Measurements from ENCODE around the gene FRMPD2.
"Not testable (repeated sequence)": the region's sequence is repeated elsewhere in the genome, so short reads cannot be mapped to it uniquely, and the experiment has no call there.

Gene FRMPD2

DNA sequence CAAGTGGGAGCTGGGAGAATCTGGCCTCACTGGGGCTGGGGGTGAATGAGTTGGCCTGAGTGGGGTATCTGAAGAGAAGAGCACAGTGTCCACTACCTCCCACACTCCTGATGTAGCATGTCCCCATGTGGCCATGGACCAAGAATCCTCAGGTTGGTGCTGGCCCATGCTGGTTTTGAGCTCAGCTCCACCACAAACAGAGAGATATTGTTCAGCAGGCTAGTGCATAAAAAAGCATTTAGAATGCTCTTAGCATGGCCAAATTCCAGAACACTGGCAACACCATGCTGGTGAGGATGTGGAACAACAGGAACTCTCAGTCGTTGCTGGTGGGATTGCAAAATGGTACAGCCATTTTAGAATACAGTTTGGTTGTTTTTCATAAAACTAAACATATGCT is 61.4 kb downstream of the FRMPD2 start:
- Histone ChIP-seq H3K4me3 (no peak overlapping the region), H3K27ac (no peak overlapping the region)

DNA sequence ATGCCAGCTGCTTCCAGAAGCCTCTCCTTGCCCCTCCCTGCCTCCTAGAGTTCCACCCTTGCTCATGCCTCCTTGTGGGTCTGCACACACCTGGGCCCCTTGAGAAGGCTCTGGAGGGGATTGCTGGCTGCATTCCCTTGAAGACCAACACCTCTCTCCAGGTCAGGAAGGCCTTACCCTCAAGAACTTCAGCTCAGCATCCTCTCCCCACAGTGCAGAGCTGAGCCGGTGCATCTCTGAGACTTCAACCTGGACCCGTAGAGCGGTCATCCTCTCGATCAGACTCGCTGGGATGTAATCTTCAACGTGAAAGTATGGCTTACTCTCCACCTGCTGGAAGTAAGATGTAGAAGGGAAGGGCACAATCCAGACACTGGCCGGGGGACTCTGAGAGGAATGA is 62.7 kb downstream of the FRMPD2 start:
- no peak overlapping the region for H3K27ac ChIP-seq
- H3K4me3 ChIP-seq: no peak overlapping the region

DNA sequence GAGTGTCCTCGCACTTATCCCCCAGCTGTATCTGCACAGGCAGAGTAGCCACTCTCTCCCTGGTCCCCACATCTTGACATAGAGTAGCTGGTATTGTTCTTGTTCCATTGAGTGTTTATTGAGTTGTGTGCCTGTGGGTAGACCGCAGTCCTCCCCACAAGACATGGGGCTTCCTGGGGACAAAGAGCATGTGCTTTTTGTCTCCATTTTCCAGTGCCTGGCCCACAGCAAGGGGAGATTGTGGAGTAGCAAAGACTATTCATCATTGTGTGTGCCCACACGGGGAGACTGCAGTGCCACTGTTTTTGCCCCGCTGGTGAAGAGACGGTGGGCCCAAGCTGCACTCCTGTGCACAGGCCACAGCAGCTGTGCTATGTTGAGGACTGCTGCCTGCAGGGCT is 63.5 kb downstream of the FRMPD2 start:
- H3K4me3 ChIP-seq: no peak overlapping the region

GRCh38 chr10:48210391-48210790 is 64.1 kb downstream of the FRMPD2 start:
- no peak overlapping the region for H3K27ac ChIP-seq
- no peak overlapping the region for H3K4me3 ChIP-seq

More for the DNA sequence above, 63.5 kb downstream of the FRMPD2 start:
- no peak overlapping the region for H3K27ac ChIP-seq

- no peak overlapping the region for H3K27ac ChIP-seq
- no peak overlapping the region for H3K4me3 ChIP-seq
Measured at GRCh38 chr10:48209241-48209640, 65.3 kb downstream of the FRMPD2 start.

GRCh38 chr10:48207853-48208252 is 66.6 kb downstream of the FRMPD2 start:
- Histone ChIP-seq H3K27ac (no peak overlapping the region), H3K4me3 (no peak overlapping the region)

DNA sequence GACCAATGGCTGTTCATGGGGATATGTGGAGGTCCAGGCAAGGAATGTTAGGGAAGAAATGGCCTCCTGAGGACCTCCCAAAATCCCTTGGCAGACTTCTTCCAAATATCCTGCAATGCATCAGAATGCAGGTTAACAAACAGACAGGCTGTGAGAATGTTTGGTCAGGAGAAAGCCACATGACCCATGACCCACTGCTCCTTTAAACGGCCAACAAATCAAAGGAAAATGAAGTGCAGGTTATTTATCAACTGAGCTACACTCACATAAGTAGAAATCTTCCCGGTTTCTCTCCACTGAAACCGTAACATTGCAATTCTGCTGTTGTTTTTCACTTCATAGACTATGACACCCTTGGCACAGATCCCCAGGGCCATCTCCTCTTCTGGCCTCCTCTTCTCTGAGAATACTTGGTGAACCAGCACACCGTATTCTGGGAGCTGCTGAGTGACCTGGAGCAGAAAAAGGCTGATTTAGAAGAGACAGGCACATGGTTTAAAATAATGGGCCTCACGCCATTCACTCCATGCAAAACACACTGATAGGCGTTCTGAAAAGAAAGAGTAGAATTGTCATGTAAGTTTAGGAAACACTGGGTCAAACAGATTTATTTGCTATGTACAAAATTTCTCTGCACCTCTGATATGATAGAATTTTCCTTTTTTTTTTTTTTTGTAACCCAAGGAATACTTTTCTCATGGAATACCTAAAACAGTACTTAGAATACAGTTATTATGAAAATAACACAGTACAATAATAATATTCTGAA is 67.8 kb downstream of the FRMPD2 start:
- H3K27ac ChIP-seq: no peak overlapping the region
- no peak overlapping the region for H3K4me3 ChIP-seq

- no peak overlapping the region for H3K4me3 ChIP-seq
- H3K27ac ChIP-seq: no peak overlapping the region
Measured at GRCh38 chr10:48205918-48206317, 68.6 kb downstream of the FRMPD2 start.

DNA sequence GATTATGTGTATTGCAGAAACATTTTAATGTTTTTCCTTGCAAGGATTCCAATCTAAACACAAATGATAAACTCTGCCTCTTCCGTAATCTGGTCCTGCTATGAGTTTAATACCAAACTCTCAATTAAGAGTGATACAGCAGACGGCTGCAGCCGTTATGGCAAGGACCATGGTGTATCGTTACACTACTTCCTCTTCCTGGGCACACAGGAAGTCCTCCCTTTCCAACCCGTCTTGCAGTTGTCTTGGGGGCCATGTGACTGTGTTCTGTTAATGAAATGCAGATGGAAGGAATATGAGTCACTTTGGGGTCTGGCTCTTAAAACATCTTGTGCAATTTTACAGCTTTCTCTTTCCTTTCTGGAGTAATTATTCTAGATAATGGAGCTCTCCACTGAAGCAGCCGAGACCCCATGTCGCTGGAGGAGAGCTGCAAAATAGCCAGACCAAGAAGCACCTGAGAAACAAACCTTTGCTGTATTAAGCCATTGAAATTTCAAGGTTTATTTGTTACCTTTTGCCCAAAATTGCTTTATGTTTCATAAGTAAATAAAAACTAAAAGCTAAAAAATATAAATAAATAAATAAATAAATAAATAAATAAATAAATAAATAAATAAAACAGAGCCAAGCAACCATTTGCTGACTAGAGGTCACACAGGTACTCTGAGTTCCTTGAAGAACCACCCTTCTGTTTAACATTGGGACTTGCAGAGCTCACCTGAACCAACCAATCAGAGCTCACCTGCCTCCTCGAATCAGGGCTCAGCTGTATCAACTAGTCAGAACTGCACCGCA is 74.7 kb downstream of the FRMPD2 start:
- no peak overlapping the region for H3K4me3 ChIP-seq
- H3K27ac ChIP-seq: no peak overlapping the region

DNA sequence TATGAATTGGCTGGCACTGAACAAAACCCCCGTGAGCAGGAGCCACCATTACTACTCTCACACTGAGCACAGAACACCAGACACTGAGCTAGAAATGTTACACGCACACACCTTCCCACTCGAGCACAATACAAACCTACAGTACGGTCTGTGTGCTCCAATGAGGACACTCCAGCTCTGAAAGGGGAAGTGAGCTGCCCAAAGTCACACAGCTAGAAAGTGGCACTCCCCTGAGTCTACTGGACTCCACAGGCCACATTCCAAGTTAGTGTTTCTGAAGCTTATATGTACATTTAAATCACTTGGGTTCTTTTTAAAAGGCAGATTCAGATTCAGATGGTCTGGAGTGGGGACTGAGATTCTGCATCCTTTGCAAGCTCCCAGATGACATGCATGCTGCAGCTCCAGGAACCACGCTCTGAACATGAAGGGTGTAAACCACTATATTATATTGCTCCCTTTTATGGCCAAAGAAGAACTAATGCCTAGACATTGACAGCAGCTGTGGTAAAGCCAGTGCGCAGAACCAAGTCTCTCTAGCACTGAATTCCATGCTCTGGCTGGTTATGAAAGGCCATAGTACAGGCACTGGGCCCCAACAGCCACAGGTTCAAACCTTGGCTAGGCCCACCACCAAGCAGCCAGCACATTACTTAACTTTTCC is 77.1 kb downstream of the FRMPD2 start:
- Histone ChIP-seq H3K27ac (no peak overlapping the region), H3K4me3 (no peak overlapping the region)

DNA sequence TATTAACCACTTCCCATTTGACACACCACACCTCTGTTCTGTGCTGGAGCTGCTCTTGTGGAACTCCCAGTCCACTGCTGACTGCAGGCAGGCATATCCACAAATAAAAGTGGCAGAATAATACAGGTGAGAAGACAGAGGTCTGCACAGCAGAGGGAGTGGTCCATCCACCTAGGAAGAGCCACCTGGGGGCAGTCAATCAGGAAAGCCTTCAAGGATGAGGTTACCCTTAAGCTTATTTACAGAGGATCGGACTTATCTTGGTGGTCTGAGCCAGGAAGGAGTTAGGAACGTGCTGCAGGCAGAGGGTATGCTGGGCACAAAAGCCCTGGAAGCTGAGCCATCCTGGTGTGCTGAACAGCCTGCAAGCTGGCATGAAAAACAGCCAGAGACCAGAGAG is 78.7 kb downstream of the FRMPD2 start:
- Histone ChIP-seq H3K27ac (no peak overlapping the region), H3K4me3 (no peak overlapping the region)

DNA sequence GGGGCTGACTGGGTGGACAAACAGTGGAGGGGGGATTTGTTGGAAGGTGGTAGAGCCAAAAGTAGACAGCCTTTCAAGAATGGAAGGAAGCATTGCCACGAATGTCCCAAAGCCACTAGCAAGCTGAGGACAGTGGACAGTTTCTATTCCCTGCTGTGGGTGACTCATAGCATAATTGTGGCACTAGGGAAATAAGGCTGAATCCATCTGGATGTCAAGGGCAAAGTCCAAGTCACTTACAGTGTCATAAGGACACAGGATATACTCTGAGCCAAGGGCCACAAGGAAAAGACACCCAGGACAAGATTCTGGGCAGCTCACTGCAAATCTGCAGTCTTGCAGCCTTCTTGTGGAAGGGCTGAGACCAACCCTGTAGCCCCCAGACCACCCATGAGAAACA is 79.7 kb downstream of the FRMPD2 start:
- Histone ChIP-seq H3K27ac (no peak overlapping the region), H3K4me3 (no peak overlapping the region)

DNA sequence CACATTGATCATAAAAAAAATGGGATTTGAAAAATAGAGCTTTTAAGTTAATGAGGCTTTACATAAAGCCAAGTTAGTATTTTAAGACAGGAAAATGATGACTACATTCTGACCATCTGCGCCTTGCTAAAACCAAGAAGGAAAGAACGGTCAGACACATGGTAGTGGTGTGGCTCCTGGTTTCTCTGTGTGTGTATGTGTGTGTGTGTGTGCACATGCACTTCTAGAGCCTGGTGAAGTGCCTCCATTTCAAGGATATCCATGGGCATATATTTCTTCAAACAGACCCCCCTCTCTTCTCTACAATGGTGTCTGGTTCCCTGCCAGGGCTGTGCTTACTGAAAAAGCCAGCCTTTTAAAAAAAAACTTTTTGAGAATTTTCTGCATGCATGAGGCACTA is 80.9 kb downstream of the FRMPD2 start:
- Histone ChIP-seq H3K27ac (no peak overlapping the region), H3K4me3 (no peak overlapping the region)

- H3K27ac ChIP-seq: no peak overlapping the region
- no peak overlapping the region for H3K4me3 ChIP-seq
Measured at GRCh38 chr10:48192881-48193450, 81.5 kb downstream of the FRMPD2 start.

DNA sequence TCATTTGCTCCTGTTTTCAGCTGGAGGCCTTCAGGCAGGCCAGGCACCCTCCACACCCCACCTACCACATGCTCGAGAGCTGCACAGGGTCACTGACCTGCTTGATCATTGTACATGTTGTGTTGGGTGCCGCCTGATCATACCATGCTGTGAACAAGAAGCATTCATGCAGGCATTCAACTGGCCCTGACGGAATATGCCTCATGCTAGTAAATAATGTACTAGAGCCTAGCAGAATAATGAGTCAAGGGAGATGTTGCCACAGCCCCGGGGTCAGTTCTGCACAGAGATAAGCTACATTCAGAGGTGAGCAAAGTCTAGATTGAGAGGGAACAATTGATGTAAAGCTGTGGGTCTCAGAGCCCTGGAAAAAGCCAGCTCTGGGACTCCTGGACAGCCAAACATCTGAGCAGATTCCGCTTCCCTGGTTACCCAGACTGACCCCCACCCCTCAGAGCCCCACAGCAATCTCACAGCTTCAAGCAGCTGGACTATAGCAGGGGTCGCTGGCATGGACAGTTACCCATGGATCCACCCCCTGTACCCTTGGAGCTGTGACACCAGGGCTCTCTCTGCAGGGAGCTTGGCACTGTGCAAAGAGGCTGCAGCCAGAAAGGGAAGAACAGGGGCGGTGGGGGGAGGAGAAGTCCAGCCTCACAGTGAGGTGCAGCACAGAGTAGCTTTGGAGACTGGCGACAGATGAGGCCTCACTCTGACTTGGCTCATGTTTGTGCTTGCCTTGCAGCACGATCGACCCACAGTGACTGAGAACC is 86.6 kb downstream of the FRMPD2 start:
- no peak overlapping the region for H3K27ac ChIP-seq
- H3K4me3 ChIP-seq: no peak overlapping the region

DNA sequence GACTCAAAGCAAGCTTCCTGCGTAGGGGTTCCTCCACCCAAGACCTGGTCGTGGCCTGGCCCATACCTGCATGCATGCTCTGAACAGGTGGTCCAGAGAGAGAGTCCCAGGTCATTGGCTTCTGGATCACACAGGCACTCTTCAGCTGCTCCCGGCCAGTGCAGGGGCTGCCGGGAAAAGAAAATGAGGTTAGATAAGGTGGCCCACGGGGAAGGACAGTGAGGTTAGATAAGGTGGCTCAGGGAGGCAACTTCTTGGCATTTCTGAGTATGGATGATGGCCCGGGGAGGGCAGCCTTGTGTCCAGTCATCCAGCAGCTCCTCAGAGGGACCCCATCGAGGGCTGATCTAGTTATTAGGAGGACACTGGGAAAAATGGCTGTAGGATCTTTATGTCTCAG is 87.4 kb downstream of the FRMPD2 start:
- Histone ChIP-seq H3K27ac (no peak overlapping the region), H3K4me3 (no peak overlapping the region)

GRCh38 chr10:48186264-48186804 is 88.2 kb downstream of the FRMPD2 start:
- H3K4me3 ChIP-seq, H3K27ac ChIP-seq: not testable (repeated sequence)

- Histone ChIP-seq H3K27ac (no peak overlapping the region), H3K4me3 (no peak overlapping the region)
Measured at GRCh38 chr10:48184224-48184623, 90.3 kb downstream of the FRMPD2 start.

GRCh38 chr10:48172715-48173114 is 101.8 kb downstream of the FRMPD2 start:
- not testable (repeated sequence) for H3K27ac ChIP-seq, H3K4me3 ChIP-seq
